Dedifferentiated amniotic fluid mesenchymal stem cell (primary cell): ENCODE measurements around the gene BCL6B.
A peak's percentile ranks its signal among the peaks of the same experiment; 100 is the strongest.
"Not testable (repeated sequence)": the region's sequence is repeated elsewhere in the genome, so short reads cannot be mapped to it uniquely, and the experiment has no call there.

Source experiments
- DNase-seq: peaks from one replicate; pipeline ENCODE4 v3.0.0-alpha.2; 2016; ENCODE audit errors: extremely low spot score

Gene BCL6B

GRCh38 chr17:7022781-7023571 is at the start of gene BCL6B:
Gene BCL6B, plus strand, starts transcription at chr17:7023050. Its CDS starts 622 bp downstream, at chr17:7023672.
- no peak for DNase-seq

- DNase-seq = not testable (repeated sequence)
Observed at GRCh38 chr17:6979440-6979839, 43.4 kb upstream of the BCL6B start.

- DNase-seq = no peak
Observed at GRCh38 chr17:6981426-6981825, 41.4 kb upstream of the BCL6B start.

- no peak for DNase-seq
Observed at GRCh38 chr17:6985266-6985665, 37.6 kb upstream of the BCL6B start.

- DNase-seq = no peak
Observed at GRCh38 chr17:6986676-6987075, 36.2 kb upstream of the BCL6B start.

GRCh38 chr17:6989779-6990178 is 33.1 kb upstream of the BCL6B start:
- DNase-seq = no peak

- DNase-seq = not testable (repeated sequence)
Observed at GRCh38 chr17:6993613-6994056, 29.2 kb upstream of the BCL6B start.

GRCh38 chr17:6994118-6994598 is 28.7 kb upstream of the BCL6B start:
- no peak for DNase-seq

- DNase-seq = peak; percentile 19
Observed at GRCh38 chr17:6994666-6995256, 28.1 kb upstream of the BCL6B start.

- no peak for DNase-seq
Observed at GRCh38 chr17:6995500-6996255, 27.2 kb upstream of the BCL6B start, which contains the start of gene ALOX12. Gene ALOX12, plus strand, starts transcription at chr17:6996049. Its CDS starts 69 bp downstream, at chr17:6996118.

GRCh38 chr17:6996256-6997011 is 26.4 kb upstream of the BCL6B start:
- DNase-seq = no peak

GRCh38 chr17:6997171-6997570 is 25.7 kb upstream of the BCL6B start:
- DNase-seq = no peak

GRCh38 chr17:6998855-6999508 is 23.9 kb upstream of the BCL6B start:
- DNase-seq = no peak

GRCh38 chr17:7001318-7001961 is 21.4 kb upstream of the BCL6B start:
- DNase-seq = no peak

GRCh38 chr17:7002288-7003047 is 20.4 kb upstream of the BCL6B start:
- no peak for DNase-seq

- no peak for DNase-seq
Observed at GRCh38 chr17:7003745-7004144, 19.1 kb upstream of the BCL6B start.

- peak; percentile 73 for DNase-seq
Observed at GRCh38 chr17:7004398-7005253, 18.2 kb upstream of the BCL6B start.

GRCh38 chr17:7005716-7006115 is 17.1 kb upstream of the BCL6B start:
- no peak for DNase-seq

- no peak for DNase-seq
Observed at GRCh38 chr17:7007143-7007542, 15.7 kb upstream of the BCL6B start.
